GM12864 (cell line): ENCODE measurements around the gene AMPD3.

ENCODE experiments used
- DNase-seq: peaks from one replicate; pipeline ENCODE4 v3.0.0-alpha.2; 2011; ENCODE audit warnings: low read depth
- H3K4me3 ChIP-seq: 2 replicates; pipeline ENCODE4 v1.5.1; 2011; ENCODE audit warnings: mild to moderate bottlenecking, low read depth, low read length, control low read depth
- TF ChIP-seq, protein P1 (sequence below): IDR thresholded peaks from 2 replicates; pipeline ENCODE4 v1.5.1; 2011; ENCODE audit warnings: low read depth, mild to moderate bottlenecking, moderate library complexity, low read length, control low read depth, inconsistent platforms; ENCODE audit errors: missing control alignments

The AMPD3 gene

DNA sequence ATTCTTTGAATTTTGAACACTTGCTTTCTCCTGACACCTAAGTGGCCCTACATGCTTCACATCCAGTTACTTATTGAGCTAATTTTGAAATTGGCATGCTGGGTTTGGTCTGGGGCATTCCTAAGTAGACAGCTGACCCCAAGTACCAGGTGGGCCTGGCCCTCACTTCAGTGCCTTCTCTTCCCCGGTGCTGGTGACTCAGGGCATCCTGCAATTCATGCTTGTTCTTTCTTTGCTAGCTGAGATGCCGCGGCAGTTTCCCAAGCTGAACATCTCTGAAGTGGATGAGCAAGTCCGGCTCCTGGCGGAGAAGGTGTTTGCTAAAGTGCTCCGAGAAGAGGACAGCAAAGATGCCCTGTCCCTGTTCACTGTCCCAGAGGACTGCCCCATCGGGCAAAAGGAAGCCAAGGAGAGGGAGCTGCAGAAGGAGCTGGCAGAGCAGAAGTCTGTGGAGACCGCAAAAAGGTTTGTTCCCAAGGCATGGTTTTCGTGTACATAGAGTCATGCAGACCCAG is 6.3 kb downstream of the AMPD3 start:
- DNase-seq = no peak
- TF ChIP-seq, protein P1, sequence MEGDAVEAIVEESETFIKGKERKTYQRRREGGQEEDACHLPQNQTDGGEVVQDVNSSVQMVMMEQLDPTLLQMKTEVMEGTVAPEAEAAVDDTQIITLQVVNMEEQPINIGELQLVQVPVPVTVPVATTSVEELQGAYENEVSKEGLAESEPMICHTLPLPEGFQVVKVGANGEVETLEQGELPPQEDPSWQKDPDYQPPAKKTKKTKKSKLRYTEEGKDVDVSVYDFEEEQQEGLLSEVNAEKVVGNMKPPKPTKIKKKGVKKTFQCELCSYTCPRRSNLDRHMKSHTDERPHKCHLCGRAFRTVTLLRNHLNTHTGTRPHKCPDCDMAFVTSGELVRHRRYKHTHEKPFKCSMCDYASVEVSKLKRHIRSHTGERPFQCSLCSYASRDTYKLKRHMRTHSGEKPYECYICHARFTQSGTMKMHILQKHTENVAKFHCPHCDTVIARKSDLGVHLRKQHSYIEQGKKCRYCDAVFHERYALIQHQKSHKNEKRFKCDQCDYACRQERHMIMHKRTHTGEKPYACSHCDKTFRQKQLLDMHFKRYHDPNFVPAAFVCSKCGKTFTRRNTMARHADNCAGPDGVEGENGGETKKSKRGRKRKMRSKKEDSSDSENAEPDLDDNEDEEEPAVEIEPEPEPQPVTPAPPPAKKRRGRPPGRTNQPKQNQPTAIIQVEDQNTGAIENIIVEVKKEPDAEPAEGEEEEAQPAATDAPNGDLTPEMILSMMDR = no peak
- no peak overlapping the region for H3K4me3 ChIP-seq

DNA sequence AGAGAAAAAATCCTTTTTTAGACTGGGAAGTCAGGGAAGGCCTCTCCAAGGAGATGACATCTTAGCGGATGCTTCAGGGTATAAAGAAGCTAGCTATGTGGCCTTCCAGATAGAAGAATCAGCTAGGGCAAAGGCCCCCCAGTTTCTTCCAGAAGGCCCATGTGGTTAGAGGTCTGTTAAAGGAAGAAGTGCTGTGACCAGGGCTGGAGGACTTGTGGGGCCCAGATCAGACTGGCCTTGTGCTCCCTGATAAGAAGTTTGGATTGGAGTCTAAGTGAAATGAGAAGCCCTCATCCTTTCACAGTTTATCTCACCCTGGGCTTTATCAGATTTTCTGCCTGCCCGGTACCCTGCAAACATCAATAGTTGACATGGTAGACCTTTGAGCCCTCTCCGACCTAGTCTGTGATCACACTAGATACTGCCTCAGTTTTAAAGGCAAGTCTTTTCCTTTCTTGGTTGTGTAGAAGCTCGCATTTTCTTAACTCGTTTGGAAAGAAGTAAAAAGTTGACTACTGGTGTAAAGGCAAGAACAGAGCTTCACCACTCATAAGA is 7.8 kb downstream of the AMPD3 start:
- no peak for DNase-seq
- TF ChIP-seq, protein P1 = no peak
- no peak overlapping the region for H3K4me3 ChIP-seq

DNA sequence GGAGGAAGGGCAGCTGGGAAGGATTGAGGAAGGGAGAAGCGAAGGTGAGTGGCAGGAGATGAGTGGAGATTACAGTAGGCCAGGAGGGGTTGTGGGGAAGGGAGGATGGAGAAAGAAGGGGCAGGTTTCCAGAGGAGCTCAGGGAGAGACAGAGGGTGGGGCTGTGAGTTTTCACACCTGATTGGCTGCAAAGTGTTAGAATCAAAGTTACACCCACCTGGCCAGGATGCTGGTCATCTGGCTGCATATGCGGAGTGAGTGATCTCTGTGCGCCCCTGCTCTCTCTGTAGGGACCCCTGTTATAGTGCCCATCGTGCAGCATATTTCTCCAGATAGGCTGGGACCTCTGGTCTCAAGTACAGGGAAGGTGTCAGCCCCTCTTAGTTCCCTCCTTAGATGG is 18.3 kb downstream of the AMPD3 start:
- no peak for DNase-seq
- TF ChIP-seq, protein P1 = no peak
- no peak overlapping the region for H3K4me3 ChIP-seq

DNA sequence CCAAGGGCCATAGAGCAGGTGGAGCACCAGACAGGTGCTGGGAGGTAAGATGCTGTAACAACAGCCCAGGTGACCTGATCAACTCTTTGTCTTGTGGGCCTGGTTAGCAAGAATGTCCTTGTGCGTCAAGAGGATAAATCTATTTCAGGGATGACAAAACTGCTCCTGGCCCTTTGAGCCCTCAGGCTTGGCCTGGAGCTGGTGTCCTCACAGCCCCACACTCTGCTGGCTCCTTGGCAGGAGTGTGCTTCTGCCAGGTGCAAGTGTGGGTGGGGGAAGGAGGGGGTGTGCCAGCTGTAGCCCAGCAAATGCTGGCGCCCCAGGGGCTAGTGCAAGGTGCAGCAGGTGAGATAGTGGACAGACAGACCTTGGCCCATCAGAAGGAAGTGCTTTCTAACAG is 19.5 kb downstream of the AMPD3 start:
- TF ChIP-seq, protein P1 = no peak
- no peak overlapping the region for H3K4me3 ChIP-seq

DNA sequence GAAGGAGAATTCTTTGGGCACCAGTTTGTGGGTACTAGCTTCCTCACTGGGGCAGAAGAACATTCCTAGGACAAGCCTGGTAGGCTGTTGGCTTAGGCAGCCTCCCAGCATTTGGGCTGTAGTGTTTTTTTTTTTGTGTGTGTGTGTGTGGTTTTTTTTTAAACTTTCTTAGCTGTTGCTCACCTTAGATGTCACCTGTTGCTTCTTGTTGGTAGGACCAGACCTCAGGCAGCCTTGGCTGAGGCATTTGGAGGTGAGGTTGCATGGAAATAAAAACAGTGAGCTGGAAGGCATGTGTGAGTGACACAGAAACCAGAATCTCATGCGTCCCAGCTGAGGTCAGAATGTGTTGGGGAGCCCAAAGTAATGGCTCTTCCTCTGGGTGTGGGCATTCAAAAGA is 21.3 kb downstream of the AMPD3 start:
- TF ChIP-seq, protein P1 = no peak
- H3K4me3 ChIP-seq = no peak overlapping the region
- DNase-seq = no peak

More for the DNA sequence above, 19.5 kb downstream of the AMPD3 start:
- DNase-seq = no peak

DNA sequence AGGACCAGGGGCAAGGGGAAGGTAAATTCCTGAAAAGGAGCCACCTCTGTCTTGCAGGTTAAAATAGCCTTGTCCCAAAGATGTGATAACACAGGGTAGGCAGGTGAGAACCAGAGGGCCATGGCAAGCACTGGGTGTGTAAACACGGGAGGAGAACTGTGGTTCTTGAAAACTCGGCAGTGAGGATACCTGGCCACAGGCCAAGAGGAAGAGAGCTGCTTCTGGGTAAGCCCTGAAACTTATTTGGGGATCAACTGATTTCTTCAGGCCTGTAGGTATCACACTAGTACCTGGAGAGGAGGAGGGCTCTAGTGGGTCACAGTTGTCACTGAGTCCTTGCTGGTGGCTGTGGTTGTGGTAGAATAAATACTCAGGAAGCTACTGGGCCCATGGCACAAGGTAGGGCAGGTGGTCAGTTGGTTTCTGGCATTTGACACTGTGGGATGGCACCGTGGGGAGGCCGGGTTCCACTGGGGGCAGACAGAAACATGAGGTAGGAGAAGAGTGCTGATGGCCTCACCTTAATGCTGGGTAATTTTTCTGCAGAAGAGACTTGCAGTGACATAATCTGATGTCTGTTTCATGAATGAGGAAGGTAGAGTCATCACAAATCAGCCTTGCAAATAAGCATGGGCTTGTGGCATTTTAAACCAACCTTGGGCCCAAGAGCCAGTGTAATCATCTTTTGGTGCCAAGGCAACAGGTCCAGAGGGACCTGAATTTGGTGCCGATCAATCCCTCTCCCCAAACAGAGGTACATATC is 22.0 kb downstream of the AMPD3 start:
- DNase-seq = no peak
- TF ChIP-seq, protein P1 = no peak

DNA sequence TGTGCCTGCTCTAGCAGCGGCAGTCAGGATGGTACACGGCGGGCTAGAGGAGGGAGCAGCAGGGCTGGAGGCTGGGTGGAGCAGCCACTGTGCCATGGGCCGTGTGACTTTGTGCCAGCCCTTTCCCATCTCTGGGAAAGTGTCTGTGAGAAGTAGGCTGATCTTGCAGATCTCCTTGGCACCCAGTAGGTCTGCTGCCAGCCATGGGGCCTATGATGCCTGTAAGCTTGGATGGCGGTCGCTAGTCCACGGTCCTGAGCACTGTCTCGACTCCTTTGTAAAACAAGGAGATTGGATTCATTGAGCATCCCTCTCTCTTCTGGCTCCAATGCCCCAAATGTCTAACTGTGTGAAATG is 22.6 kb downstream of the AMPD3 start:
- TF ChIP-seq, protein P1 = no peak
- DNase-seq = no peak
- H3K4me3 ChIP-seq = no peak overlapping the region

More for the DNA sequence above, 22.0 kb downstream of the AMPD3 start:
- no peak overlapping the region for H3K4me3 ChIP-seq
